ENCODE measurements around the gene COL9A3.

The COL9A3 gene

GRCh38 chr20:62812907-62813200, 4.0 kb upstream of the COL9A3 start:
- TF ChIP-seq CTCF (IDR thresholded peaks at IDR 0.05; ENCODE audit: low read depth, low read length, missing control alignments) = no peak
- DNase-seq (ENCODE audit: extremely low read depth, low read depth) = no peak
- H3K4me3 ChIP-seq (replicated peaks; ENCODE audit: low read depth, low read length) = no peak overlapping the region

DNA sequence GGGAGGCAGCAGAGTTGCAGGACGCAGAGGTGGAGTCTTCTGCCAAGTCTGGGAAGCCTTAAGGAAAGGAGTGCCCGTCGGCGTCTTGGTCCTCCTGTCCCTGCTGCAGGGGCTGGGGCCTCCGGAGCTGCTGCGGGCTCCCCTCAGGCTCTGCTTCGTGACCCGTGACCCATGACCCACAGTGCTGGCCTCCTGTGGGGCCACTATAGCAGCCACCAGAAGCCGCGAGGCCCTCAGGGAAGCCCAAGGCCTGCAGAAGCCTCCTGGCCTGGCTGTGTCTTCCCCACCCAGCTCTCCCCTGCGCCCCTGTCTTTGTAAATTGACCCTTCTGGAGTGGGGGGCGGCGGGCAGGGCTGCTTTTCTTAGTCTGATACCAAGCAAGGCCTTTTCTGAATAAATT, 3.3 kb upstream of the COL9A3 start:
- TF ChIP-seq CTCF (IDR thresholded peaks at IDR 0.05; ENCODE audit: low read depth, low read length, missing control alignments) = no peak
- no peak for DNase-seq (ENCODE audit: extremely low read depth, low read depth)
- no peak overlapping the region for H3K4me3 ChIP-seq (replicated peaks; ENCODE audit: low read depth, low read length)

DNA sequence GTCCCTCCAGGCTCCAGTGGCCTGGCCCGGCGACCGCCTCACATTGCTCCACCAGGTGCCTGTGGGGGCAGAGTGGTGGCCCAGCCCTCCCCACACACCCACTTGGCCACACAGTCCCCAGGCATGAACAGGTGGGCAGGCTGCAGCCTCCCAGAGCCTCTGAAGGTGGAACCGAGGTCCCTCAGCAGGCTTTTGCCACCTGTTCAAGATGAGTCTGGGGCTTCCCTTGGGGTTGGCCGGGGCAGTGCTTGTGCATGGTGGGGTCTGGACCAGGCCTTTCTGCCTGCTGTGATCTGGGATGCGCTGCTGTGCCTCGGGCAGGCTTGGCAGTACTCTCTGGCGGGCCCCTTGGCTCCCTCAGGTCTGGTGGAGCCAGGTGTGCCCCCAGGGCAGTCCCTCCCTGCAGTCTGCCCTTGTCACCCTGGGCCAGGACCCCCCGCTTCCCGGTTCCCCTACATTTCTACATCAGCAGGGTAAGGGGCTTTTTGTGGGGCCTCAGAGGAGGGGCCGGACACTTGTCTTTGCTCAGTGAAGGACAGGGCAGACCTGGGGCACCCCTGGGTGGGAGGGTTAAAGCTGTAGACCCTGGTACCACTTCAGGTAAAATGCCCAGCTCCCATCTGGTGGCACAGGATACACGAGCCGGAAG, 2.7 kb upstream of the COL9A3 start:
- no peak for DNase-seq (ENCODE audit: extremely low read depth, low read depth)
- TF ChIP-seq CTCF (IDR thresholded peaks at IDR 0.05; ENCODE audit: low read depth, low read length, missing control alignments) = no peak

GRCh38 chr20:62814709-62815065, 2.2 kb upstream of the COL9A3 start:
- no peak for TF ChIP-seq CTCF (IDR thresholded peaks at IDR 0.05; ENCODE audit: low read depth, low read length, missing control alignments)
- no peak for DNase-seq (ENCODE audit: extremely low read depth, low read depth)
- H3K4me3 ChIP-seq (replicated peaks; ENCODE audit: low read depth, low read length) = no peak overlapping the region

More for the DNA sequence above, 2.7 kb upstream of the COL9A3 start:
- H3K4me3 ChIP-seq (replicated peaks; ENCODE audit: low read depth, low read length) = no peak overlapping the region

GRCh38 chr20:62815066-62815991, 1.5 kb upstream of the COL9A3 start:
- no peak overlapping the region for H3K4me3 ChIP-seq (replicated peaks; ENCODE audit: low read depth, low read length)
- no peak for TF ChIP-seq CTCF (IDR thresholded peaks at IDR 0.05; ENCODE audit: low read depth, low read length, missing control alignments)
- DNase-seq (ENCODE audit: extremely low read depth, low read depth) = no peak

- H3K4me3 ChIP-seq (replicated peaks; ENCODE audit: low read depth, low read length) = peak overlapping the region; percentile 17; the same call in 1 of the 2 replicates
- no peak for DNase-seq (ENCODE audit: extremely low read depth, low read depth)
- TF ChIP-seq CTCF (IDR thresholded peaks at IDR 0.05; ENCODE audit: low read depth, low read length, missing control alignments) = no peak
Measured at GRCh38 chr20:62816031-62816883, 593 bp upstream of the COL9A3 start.
